Cardiac fibroblast (primary cell): Measurements from ENCODE around the gene RAB25.
A peak's percentile ranks its signal among the peaks of the same experiment; 100 is the strongest.

Source experiments
- DNase-seq, 2 donors: peaks; one replicate each; pipeline versions ENCODE4 v3.0.0 to v3.0.0-alpha.2; 2010; ENCODE audit warnings: low read depth in 2 of 2
- H3K4me3 ChIP-seq, 2 donors: replicated peaks in 1 of 2; 1 replicate in 1 of 2; 2 replicates in 1 of 2; pipeline ENCODE4 v1.5.1; 2011; ENCODE audit warnings: low read depth in 2 of 2, low read length in 2 of 2, mild to moderate bottlenecking in 2 of 2, moderate library complexity in 1 of 2
- TF ChIP-seq, protein P1 (sequence below): IDR thresholded peaks from one replicate; pipeline ENCODE4 v1.5.1; 2011; ENCODE audit warnings: low read depth, mild to moderate bottlenecking, low read length, inconsistent platforms

The RAB25 gene

DNA sequence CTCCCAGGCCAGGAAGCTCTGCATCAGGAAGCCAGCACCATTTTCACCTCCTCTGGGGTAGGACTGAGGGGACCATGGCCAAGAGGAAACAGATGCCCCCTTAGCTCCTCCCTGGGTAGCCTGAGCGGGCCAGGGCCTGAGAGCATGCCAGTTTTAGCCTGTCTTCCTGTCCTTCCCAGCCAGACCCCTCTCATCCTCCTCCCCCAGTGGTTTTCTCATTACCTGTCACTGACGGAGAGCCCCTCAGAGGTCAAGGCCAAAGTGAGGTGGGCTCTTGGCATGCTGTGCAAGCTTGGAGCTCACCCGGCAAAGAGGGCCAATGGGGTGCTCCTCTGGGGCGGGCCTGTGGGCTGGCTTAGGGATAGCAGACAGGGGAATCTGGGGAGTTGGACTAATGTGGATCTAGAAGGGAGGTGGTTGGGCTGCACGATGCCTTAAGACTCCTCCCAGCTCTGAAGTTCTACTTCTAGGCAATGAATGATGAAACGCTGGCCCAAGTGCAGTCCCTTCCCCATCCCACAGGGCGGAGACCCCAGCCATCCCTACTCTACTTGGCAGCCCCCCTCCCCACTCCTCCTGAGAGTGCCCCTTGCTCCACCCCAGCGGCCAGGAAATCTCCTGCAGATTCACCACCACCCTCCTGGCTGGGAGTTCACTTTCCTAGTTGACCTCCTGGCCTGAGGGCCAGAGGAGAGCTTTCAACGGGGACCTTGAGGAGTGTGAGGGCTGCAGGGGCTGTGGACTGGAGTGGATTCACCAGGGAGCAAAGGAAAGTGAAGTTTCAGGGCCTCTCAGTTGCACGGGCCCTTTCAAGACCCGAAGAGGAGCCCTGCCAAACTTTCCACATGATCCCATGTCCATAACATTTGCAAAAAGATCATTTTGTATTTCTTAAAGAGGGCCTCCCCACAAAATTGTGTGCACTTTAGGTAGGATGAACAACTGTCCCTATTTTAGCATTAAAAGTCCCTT lies 44.2 kb downstream of the RAB25 start:
- TF ChIP-seq, protein P1, sequence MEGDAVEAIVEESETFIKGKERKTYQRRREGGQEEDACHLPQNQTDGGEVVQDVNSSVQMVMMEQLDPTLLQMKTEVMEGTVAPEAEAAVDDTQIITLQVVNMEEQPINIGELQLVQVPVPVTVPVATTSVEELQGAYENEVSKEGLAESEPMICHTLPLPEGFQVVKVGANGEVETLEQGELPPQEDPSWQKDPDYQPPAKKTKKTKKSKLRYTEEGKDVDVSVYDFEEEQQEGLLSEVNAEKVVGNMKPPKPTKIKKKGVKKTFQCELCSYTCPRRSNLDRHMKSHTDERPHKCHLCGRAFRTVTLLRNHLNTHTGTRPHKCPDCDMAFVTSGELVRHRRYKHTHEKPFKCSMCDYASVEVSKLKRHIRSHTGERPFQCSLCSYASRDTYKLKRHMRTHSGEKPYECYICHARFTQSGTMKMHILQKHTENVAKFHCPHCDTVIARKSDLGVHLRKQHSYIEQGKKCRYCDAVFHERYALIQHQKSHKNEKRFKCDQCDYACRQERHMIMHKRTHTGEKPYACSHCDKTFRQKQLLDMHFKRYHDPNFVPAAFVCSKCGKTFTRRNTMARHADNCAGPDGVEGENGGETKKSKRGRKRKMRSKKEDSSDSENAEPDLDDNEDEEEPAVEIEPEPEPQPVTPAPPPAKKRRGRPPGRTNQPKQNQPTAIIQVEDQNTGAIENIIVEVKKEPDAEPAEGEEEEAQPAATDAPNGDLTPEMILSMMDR: no peak
- no peak overlapping the region for H3K4me3 ChIP-seq
- peak in 1 of 2 donors; percentile 84 for DNase-seq

DNA sequence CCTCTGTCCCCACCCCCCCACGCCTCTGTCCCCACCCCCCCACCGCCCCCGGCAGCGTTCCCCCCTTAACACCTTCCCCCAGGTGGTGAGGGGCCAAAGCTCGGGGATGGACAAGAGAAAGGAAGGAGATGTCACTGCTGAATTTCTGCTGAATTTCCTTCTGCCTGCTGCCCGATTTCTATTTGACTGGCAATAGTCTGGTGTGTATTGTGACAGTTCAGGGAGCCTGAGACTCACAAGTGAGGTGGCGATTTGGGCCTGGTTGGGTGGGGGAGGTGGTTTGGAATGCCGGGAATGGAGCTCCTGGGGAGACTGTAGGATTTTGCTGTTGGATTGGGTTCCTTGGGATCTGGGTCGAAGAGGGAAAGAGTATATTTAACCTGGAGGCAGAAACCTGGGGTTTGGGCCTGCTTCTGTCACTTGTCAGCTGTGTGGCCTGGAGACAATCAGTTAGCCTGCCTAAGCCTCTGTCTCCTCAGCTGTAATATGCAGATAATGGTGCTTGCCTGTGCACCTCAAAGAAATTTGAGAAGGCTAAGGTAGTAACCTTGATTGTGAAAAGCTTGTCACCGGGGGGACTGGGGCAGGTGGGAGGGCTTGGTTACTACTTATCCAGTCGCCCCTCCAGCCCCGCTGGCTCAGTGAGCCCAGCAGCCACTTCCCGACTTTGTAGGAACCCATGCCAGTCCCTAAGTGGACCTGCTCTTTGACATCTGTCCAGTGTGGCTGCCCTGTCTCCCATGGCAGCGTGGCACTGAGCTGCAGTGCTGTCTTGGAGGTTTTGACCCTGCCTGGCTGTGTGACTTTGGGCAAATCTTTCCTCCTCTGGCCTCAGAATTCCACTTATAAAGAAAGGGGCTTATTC lies 45.9 kb downstream of the RAB25 start:
- DNase-seq: peak; percentile 31 to 61
- H3K4me3 ChIP-seq: no peak overlapping the region
- TF ChIP-seq, protein P1: no peak

DNA sequence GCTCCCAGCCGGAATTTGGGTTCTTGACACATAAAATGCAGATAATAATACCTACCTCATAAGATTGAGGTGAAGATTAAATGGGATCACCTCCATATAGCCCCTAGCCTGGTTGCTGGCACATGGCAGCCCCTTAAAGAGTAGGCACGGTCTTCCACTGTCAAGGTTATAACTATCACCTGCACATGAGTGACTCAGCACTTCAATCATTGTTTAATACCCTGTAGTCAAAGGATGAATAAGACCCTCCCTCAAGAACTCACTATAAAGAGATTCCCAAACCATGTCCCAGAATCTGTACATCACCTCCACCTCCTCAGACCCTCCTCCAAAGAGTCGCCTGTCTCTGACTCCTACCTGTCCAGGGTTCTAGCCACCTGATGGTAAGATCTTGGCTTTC lies 47.1 kb downstream of the RAB25 start:
- DNase-seq: no peak
- TF ChIP-seq, protein P1: no peak
- H3K4me3 ChIP-seq: no peak overlapping the region

DNA sequence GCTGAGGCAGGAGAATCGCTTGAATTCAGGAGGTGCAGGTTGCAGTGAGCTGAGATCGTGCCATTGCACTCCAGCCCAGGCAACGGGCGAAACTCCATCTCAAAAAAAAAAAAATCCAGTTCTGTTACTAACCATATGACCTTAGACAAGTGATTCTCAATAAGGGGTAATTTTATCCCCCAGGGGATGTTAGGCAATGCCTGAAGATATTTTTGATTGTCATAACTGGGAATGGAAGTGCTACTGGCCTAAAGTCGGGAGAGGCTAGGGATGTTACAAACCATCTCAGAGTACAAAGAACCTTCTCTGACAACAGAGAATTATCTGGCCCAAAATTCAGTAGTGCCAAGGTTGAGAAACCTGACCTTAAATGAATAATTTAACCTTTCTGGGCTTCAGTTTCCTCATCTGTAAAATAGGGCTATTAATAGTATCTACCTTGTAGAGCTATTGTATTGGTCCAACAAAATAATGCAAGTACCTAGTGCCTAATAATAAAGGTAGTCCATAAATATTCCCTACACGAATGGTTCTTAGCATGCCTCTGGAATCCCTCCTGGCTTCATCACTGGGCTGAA lies 47.8 kb downstream of the RAB25 start:
- TF ChIP-seq, protein P1: no peak
- H3K4me3 ChIP-seq: no peak overlapping the region
- no peak for DNase-seq

DNA sequence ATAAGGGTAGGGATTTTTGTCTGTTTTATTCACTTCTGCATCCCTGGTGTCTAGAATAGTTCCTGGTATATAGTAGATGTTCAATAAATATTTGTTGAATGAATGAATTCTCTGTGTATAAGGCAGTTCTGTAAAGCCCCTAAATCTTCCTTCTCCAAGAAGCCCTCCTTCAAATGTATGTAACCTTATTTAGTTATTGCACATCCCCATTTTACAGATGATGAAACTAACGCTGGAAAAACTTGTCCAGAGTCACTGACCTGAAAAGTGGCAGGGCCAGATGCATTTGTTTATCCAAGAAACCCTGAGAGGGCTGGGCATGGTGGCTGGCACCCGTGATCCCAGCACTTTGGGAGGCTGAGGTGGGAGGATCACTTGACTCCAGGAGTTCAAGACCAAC lies 49.3 kb downstream of the RAB25 start:
- no peak for DNase-seq
- H3K4me3 ChIP-seq: no peak overlapping the region
- TF ChIP-seq, protein P1: no peak

DNA sequence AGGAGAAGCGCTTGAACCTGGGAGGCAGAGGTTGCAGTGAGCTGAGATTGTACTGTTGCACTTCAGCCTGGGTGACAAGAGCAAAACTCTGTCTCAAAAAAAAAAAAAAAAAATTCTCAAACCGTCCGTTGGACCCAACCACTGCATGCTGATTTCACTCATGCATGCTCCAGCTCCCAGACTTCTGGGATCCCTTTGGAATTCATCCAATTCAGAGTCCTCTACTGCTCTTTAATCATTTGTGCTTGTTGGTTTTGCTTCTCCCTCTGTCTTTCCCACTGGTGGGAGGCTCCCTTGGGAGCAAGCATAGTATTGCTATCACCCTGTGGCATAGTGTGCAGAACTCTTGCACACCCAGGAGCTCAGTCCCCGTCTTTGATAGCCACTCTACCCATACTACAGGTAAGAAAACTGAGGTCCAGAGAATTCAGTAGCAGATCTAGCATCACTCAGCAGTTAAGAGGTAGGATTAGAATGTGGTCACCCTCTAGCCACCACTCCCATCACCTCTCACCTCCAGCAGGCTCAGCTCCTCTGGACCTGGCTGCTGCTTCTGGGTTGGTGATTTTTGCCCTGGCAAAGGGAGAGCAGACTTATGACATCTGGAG lies 50.5 kb downstream of the RAB25 start:
- DNase-seq: peak in 1 of 2 donors; percentile 60
- TF ChIP-seq, protein P1: no peak

More for the DNA sequence above, 50.5 kb downstream of the RAB25 start:
- no peak overlapping the region for H3K4me3 ChIP-seq
